Measurements from ENCODE around the gene GCK.

DNA sequence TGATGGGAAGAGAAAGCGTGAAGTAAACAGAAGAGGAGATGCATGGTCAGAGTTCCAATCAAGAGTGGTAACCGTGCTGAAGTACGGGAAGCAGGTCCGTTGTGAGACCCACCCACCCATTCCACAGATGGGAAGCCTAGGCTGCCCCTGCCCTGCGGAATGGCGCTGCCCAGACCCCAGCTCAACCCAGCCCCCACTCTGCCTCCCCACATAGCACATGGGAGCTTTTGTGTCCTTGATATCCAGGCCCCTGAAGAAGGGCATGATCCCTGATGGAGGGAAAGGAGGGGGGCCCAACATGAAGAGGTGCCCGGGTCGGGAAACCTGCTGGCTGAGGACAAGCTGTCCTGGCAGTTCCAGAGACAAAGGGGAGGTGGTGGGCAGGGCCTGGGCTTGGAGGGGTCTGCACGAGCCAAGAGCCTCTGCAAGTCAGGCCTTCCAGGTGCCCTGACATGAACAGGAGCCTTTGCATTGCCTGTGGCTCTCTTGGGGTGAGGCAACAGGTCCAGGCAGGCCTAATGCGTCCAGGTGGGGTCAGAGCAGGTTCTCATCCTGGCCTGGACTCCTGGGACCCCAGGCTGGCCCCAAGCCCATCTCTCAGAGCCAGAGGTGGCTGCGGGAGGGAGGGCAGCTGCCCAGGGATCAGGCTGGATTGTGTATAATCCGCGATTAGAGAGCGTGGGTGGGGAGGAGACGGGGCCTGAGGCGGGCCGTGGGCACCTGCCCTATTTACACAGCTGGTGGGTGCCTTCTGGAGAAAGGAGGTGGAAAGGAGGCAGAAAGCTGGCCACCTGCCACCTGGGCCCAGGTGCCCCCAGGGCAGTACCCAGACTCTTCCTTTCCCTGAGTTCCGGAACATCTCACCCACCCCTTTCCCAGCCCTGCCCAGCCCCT is 35.1 kb upstream of the GCK start:
- TF ChIP-seq POLR2A (IDR thresholded peaks at IDR 0.05) = no peak
- TF ChIP-seq, protein P1, sequence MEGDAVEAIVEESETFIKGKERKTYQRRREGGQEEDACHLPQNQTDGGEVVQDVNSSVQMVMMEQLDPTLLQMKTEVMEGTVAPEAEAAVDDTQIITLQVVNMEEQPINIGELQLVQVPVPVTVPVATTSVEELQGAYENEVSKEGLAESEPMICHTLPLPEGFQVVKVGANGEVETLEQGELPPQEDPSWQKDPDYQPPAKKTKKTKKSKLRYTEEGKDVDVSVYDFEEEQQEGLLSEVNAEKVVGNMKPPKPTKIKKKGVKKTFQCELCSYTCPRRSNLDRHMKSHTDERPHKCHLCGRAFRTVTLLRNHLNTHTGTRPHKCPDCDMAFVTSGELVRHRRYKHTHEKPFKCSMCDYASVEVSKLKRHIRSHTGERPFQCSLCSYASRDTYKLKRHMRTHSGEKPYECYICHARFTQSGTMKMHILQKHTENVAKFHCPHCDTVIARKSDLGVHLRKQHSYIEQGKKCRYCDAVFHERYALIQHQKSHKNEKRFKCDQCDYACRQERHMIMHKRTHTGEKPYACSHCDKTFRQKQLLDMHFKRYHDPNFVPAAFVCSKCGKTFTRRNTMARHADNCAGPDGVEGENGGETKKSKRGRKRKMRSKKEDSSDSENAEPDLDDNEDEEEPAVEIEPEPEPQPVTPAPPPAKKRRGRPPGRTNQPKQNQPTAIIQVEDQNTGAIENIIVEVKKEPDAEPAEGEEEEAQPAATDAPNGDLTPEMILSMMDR (IDR thresholded peaks at IDR 0.05) = no peak
